ENCODE measurements around the gene OR5K4.

The OR5K4 gene

GRCh38 chr3:98353554-98353953 is at the start of gene OR5K4:
Gene OR5K4 (plus strand): TSS chr3:98353854. CDS start chr3:98353854, 0 bp downstream.
- DNase-seq: no peak

- no peak for DNase-seq
These were observed 31.6 kb upstream of the OR5K4 start for GRCh38 chr3:98322101-98322500.

- DNase-seq: no peak
These were observed 31.0 kb upstream of the OR5K4 start for GRCh38 chr3:98322686-98323085.

GRCh38 chr3:98323425-98323824 is 30.2 kb upstream of the OR5K4 start:
- no peak for DNase-seq

GRCh38 chr3:98325055-98325454 is 28.6 kb upstream of the OR5K4 start:
- DNase-seq: no peak

GRCh38 chr3:98326105-98326893 is 27.4 kb upstream of the OR5K4 start:
- DNase-seq: no peak

GRCh38 chr3:98326945-98327344 is 26.7 kb upstream of the OR5K4 start:
- DNase-seq: no peak

- DNase-seq: no peak
These were observed 24.7 kb upstream of the OR5K4 start for GRCh38 chr3:98328933-98329332.

- DNase-seq: peak; percentile 1
These were observed 24.1 kb upstream of the OR5K4 start for GRCh38 chr3:98329392-98330124.

- no peak for DNase-seq
These were observed 22.3 kb upstream of the OR5K4 start for GRCh38 chr3:98331329-98331728.

GRCh38 chr3:98333989-98334606 is 19.6 kb upstream of the OR5K4 start:
- peak; percentile 1 for DNase-seq

GRCh38 chr3:98339031-98339430 is 14.6 kb upstream of the OR5K4 start:
- no peak for DNase-seq

GRCh38 chr3:98341758-98342157 is 11.9 kb upstream of the OR5K4 start:
- no peak for DNase-seq

- peak; percentile 1 for DNase-seq
These were observed 9.8 kb upstream of the OR5K4 start for GRCh38 chr3:98343647-98344507.

GRCh38 chr3:98350082-98350481 is 3.6 kb upstream of the OR5K4 start:
- no peak for DNase-seq

- DNase-seq: no peak
These were observed 5.6 kb downstream of the OR5K4 start for GRCh38 chr3:98359250-98359649.

- no peak for DNase-seq
These were observed 6.5 kb downstream of the OR5K4 start for GRCh38 chr3:98359993-98360675.

GRCh38 chr3:98360681-98361080 is 7.0 kb downstream of the OR5K4 start:
- DNase-seq: no peak

GRCh38 chr3:98361289-98361688 is 7.6 kb downstream of the OR5K4 start:
- no peak for DNase-seq

GRCh38 chr3:98367464-98368246 is 14.0 kb downstream of the OR5K4 start:
- DNase-seq: no peak

- DNase-seq: no peak
These were observed 17.5 kb downstream of the OR5K4 start for GRCh38 chr3:98371186-98371585.

All from GDM1 (cell line).